Omental fat pad (tissue), 4 donors: ENCODE results near the gene CXCR1. TPM values are rescaled to one million over a fixed set of nuclear protein-coding genes. Genes with fewer than 3 reads are reported as not detected.
"Not testable (repeated sequence)": the region's sequence is repeated elsewhere in the genome, so short reads cannot be mapped to it uniquely, and the experiment has no call there.

Experiments
- ATAC-seq: fragments of 150-250 bp; one replicate; pipeline ENCODE4 v1.9.1; 2016; ENCODE audit warnings: mild to moderate bottlenecking, moderate library complexity; ENCODE audit not compliant: low FRiP score
- DNase-seq: peaks from one replicate; pipeline ENCODE4 v3.0.0-alpha.2; 2019; ENCODE audit warnings: low spot score
- total RNA-seq, 4 donors: library from RNA; depleted of rRNA; stranded (reverse); fragments of >200 nt; gene quantifications; one replicate each; pipeline ENCODE4 v1.1.0, GENCODE V29; 2016
- TF ChIP-seq, protein P1 (sequence below), 3 donors: fragments of 450-650 bp; IDR thresholded peaks; one replicate each; pipeline ENCODE4 v1.5.1; 2016 to 2017; ENCODE audit warnings: antibody characterized with exemption in 3 of 3, mild to moderate bottlenecking in 3 of 3, moderate library complexity in 2 of 3

CXCR1 gene
- total RNA-seq, 4 donors from 2014 or later: 0.36 to 26.8 (median 0.64) TPM

DNA sequence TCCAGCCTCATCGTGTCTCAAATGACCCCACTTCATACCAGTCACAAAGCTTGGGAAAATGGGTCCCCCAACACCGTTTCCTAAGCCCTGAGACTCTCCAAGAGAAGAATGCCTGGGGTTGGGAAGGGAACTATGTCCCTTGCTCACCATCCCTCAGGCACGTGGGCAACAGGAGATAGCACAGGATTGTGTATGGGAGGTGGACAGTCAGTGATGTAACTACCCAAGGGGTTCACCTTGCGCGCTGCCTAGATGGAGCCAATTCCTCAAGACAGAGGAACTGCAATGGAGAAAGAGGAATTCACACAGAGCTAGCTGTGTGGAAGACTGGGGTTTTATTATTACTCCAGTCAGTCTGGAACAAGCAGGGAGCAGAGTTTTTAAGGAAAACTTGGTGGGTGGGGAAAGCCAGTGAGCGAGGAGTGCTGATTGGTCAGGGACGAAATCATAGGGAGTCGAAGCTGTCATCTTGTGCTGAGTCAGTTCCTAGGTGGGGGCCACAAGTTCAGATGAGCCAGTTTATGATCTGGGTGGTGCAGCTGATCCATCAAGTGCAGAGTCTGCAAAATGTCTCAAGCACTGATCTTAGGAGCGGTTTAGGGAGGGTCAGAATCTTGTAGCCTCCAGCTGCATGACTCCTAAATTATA lies 13.8 kb upstream of the CXCR1 start:
- TF ChIP-seq, protein P1, sequence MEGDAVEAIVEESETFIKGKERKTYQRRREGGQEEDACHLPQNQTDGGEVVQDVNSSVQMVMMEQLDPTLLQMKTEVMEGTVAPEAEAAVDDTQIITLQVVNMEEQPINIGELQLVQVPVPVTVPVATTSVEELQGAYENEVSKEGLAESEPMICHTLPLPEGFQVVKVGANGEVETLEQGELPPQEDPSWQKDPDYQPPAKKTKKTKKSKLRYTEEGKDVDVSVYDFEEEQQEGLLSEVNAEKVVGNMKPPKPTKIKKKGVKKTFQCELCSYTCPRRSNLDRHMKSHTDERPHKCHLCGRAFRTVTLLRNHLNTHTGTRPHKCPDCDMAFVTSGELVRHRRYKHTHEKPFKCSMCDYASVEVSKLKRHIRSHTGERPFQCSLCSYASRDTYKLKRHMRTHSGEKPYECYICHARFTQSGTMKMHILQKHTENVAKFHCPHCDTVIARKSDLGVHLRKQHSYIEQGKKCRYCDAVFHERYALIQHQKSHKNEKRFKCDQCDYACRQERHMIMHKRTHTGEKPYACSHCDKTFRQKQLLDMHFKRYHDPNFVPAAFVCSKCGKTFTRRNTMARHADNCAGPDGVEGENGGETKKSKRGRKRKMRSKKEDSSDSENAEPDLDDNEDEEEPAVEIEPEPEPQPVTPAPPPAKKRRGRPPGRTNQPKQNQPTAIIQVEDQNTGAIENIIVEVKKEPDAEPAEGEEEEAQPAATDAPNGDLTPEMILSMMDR (IDR thresholded peaks at IDR 0.05): no peak
- DNase-seq: no peak
- ATAC-seq: peak; percentile 54

DNA sequence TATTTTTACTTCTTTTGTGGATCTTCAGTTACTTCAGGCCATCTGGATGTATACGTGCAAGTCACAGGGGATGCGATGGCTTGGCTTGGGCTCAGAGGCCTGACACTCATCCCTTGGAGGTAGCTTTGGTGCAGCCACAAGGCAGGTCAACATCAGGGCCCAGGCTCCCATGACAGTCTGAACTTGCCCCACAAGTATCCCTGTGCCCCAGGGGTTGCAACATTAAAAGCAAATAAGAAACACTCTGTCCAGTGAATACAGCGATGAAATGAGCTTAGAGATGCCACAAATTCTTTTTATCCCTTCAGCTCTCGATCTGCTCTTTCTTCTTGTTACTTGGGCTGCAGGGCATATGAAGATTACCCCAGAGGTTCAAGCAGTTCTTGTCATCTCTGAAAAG lies 13.0 kb upstream of the CXCR1 start:
- ATAC-seq: no peak

DNA sequence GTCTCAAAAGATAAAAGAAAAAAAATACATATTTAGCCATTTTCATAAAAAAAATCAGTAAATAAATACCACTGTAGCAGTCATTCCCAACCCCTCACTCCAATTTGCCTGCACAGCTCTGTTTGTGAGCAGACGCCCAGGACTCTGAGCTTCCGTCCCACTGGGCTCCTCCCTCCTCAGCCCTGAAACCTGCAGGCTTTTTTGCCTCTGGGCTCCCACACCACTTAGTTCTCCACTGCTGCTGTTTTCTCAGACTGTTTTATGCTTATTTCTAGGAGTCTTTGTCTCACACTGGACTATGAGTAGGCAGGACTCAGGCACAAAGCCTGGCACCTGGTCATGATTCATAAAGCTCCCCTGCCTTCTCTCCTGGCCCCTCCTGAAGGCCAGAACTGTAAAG lies 6.1 kb upstream of the CXCR1 start:
- DNase-seq (no peak), ATAC-seq (no peak)
- TF ChIP-seq, protein P1 (IDR thresholded peaks at IDR 0.05): no peak

More for the DNA sequence above, 13.0 kb upstream of the CXCR1 start:
- TF ChIP-seq, protein P1 (IDR thresholded peaks at IDR 0.05): no peak
- DNase-seq: no peak

DNA sequence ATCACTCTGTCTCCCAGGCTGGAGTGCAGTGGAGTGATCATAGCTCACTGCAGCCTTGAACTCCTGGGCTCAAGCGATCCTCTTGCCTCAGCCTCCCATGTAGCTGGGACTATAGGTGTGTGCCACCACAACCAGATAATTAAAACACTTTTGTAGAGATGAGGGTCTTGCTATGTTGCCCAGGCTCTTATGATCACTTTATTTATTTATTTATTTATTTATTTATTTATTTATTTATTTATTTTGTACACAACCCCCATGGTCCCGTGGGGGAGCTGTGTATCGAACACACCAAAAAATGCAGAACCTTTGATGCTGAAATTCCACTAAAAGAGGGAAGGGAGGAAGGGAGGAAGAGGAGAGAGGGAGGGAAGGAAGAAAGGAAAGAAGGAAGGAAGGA lies 5.0 kb upstream of the CXCR1 start:
- DNase-seq, ATAC-seq: not testable (repeated sequence)

DNA sequence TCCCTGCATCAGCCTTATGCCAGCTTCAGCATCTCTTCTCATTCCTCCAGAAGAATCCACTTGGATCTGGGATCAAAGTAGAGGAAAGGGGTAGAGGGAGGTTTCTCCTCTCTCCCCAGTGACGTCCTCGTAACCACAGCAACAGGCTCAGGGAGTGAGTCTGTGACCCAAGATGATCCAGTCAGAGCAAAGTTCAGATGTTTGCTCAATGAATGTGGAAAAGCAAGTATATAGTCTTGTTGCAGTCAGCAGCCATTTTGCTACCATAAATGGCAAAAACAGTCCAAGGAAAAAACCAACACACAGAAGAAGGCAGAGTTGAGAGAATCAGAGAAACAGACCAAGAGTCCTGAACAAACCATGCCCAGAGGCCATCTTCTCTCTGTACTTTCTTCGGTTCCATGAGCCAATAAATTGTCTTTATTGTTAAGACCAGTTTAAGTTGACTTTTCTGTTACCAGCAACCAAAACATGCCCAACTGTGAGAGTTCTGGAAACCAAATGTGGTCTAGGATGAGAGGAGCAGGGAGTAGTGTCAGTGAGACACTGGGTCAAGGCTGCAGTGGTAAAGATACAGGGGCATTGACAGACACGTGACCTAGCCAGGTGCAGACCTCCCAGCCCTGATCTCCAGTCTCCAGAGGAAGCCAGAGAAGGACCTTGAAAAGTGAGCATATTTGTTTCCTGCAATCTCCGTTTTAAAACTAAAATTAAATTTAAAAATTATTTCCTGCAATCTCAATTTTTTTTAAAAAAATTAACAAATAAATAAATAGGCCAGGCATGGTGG lies 3.2 kb upstream of the CXCR1 start:
- DNase-seq (no peak), ATAC-seq (no peak)
- TF ChIP-seq, protein P1 (IDR thresholded peaks at IDR 0.05): no peak

DNA sequence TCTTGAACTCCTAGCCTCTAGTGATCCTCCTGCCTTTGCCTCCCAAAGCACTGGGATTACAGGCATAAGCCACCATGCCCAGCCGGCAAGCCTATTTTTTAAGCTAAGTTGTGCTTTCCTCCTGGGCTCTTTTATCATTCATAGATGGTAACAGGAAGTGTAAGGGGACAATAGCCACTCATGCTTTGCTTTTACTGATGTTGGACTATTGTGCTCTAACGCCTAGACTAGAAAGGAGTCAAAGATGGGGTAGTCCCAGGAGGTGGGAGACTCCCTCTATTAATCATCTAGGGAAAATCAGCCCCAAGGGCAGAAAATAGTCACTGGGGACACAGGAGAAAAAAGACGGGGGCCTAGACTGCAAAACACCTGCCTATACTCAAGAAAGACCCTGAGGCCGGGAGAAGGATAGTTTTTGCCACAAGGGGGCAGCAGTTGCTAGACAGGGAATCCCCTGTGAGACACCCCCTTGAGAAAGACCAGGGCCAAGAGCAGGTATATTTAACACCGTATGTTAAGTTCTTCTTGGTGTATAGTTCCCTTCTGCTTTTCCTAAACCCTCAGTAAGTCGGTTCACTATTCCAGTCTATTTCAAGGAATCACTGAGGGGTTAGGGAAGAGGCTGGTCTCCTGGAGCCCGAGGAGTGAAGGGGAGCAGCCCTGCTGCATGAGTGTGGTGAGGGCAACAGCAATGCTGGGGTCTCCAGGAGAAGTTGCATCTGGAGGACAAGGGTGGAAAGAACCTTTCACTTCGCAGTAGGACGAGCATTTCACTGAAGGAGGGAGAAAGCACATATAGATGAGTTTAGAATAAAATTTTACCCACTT lies 2.1 kb upstream of the CXCR1 start:
- ATAC-seq: peak; percentile 69
- TF ChIP-seq, protein P1 (IDR thresholded peaks at IDR 0.05): no peak
- DNase-seq: peak; percentile 67

DNA sequence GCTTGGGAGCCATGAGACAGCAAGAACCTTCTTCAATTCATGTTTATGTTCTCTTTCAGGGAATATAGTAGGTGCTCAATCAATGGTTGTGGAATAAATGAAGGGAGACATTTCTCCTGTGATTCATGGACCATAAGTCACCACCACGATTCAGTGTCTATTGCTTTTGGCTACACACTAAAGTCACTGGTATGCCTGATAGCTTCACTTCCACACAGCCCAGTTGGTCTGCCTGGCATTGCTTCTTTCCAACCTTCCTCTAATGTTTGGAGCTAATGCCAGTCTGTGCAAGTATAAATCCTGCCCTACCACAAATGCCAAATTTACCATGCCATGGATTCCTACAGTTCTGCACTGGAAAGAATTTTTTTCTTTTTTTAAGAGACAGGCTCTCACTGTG lies 1.3 kb upstream of the CXCR1 start:
- ATAC-seq (no peak), DNase-seq (no peak)
- TF ChIP-seq, protein P1 (IDR thresholded peaks at IDR 0.05): no peak
